Endothelial cell of umbilical vein (primary cell): Measurements from ENCODE around the gene KLHL17. TPM values are rescaled to one million over a fixed set of nuclear protein-coding genes. Genes with fewer than 3 reads are reported as not detected.

Source experiments
- BruUV-seq: library from RNA; stranded (reverse); fragments of 400-500 nt; replicated peaks from 2 replicates; lab custom pipeline; 2021; lab: Mats Ljungman, UMichigan
- CTCF ChIA-PET: fragments of 300-600, 350-600 bp; sonication (Branson Sonifier 250); formaldehyde crosslinking; loops from one replicate; lab custom pipeline; 2021; ENCODE audit warnings: antibody characterized with exemption, inconsistent platforms; lab: Charles Lee
- POLR2A ChIA-PET: fragments of 300-600, 350-600 bp; sonication (Branson Sonifier 250); formaldehyde crosslinking; loops from one replicate; lab custom pipeline; 2021; ENCODE audit warnings: antibody characterized with exemption, inconsistent platforms; lab: Charles Lee
- DNase-seq: peaks from one replicate; pipeline ENCODE4 v3.0.0-alpha.2; 2011; ENCODE audit warnings: low read depth, low spot score
- FAIRE-seq: peaks from 2 replicates; lab custom pipeline; 2011; peaks lifted over from hg19 to GRCh38; lab: Jason Lieb, UNC
- H2AFZ ChIP-seq: 2 replicates; pipeline ENCODE4 v1.6.0; 2012; ENCODE audit warnings: low read depth, low read length, control low read depth, inconsistent platforms
- H3K27ac ChIP-seq: 2 replicates; pipeline ENCODE4 v1.5.1; 2011; ENCODE audit warnings: low read depth, mild to moderate bottlenecking, control low read depth, low read length, moderate library complexity; ENCODE audit not compliant: insufficient read depth
- H3K27me3 ChIP-seq, 2 experiments: 2 replicates each; pipeline versions ENCODE4 v1.6.0 to v1.6.1; 2011; ENCODE audit warnings: low read length in 2 of 2, mixed read lengths in 1 of 2; ENCODE audit not compliant: control insufficient read depth in 2 of 2, insufficient read depth in 2 of 2
- H3K36me3 ChIP-seq, 2 experiments: 2 replicates in 1 of 2; 3 replicates in 1 of 2; pipeline ENCODE4 v1.5.1; 2011; ENCODE audit warnings: low read length in 2 of 2, mild to moderate bottlenecking in 1 of 2, moderate library complexity in 1 of 2; ENCODE audit not compliant: control insufficient read depth in 2 of 2, insufficient read depth in 2 of 2; ENCODE audit errors: extremely low read depth in 1 of 2
- H3K4me1 ChIP-seq: 3 replicates; pipeline ENCODE4 v1.5.1; 2011; ENCODE audit warnings: mild to moderate bottlenecking, low read length; ENCODE audit not compliant: control insufficient read depth, insufficient read depth; ENCODE audit errors: extremely low read depth
- H3K4me2 ChIP-seq: 2 replicates; pipeline ENCODE4 v1.6.1; 2011; ENCODE audit warnings: low read length, control low read depth, mixed read lengths; ENCODE audit not compliant: insufficient read depth
- H3K4me3 ChIP-seq, 3 experiments: fragments of 200-600 bp in 1 of 3; sonication (generic), shearing (Covaris generic) in 1 of 3; replicated peaks in 1 of 3; 2 replicates each; pipeline ENCODE4 v1.5.1; 2011 to 2016; ENCODE audit warnings: control low read depth in 3 of 3, low read length in 3 of 3, mild to moderate bottlenecking in 2 of 3, inconsistent platforms in 1 of 3, low read depth in 1 of 3, moderate library complexity in 1 of 3; ENCODE audit not compliant: insufficient read depth in 1 of 3
- H3K79me2 ChIP-seq: 2 replicates; pipeline ENCODE4 v1.6.0; 2012; ENCODE audit warnings: low read length, inconsistent platforms; ENCODE audit not compliant: control insufficient read depth, insufficient read depth
- H3K9ac ChIP-seq: replicated peaks from 2 replicates; pipeline ENCODE3; 2011; ENCODE audit warnings: low read length, control low read depth; ENCODE audit not compliant: insufficient read depth; ENCODE audit errors: extremely low read depth
- H3K9me1 ChIP-seq: replicated peaks from 3 replicates; pipeline ENCODE4 v1.6.0; 2011; ENCODE audit warnings: mild to moderate bottlenecking, low read length; ENCODE audit not compliant: control insufficient read depth, insufficient read depth; ENCODE audit errors: extremely low read depth
- H3K9me3 ChIP-seq: replicated peaks from 2 replicates; pipeline ENCODE4 v1.5.1; 2012; ENCODE audit warnings: low read length, inconsistent platforms; ENCODE audit not compliant: control insufficient read depth, insufficient read depth
- H4K20me1 ChIP-seq: replicated peaks from 2 replicates; pipeline ENCODE3; 2011; ENCODE audit warnings: mild to moderate bottlenecking, low read length; ENCODE audit not compliant: control insufficient read depth, insufficient read depth; ENCODE audit errors: extremely low read depth
- EZH2 ChIP-seq: IDR thresholded peaks from 2 replicates; pipeline ENCODE4 v1.6.1; 2012; ENCODE audit warnings: borderline replicate concordance, low read depth, mild to moderate bottlenecking, moderate library complexity, low read length, inconsistent platforms; ENCODE audit not compliant: severe bottlenecking
- FOS ChIP-seq: IDR thresholded peaks from 2 replicates; pipeline ENCODE4 v1.6.1; 2011; ENCODE audit warnings: mild to moderate bottlenecking, low read length, moderate library complexity, borderline replicate concordance; ENCODE audit not compliant: insufficient read depth
- GATA2 ChIP-seq: IDR thresholded peaks from 2 replicates; pipeline ENCODE4 v1.7.0; 2011; ENCODE audit warnings: low read depth, mild to moderate bottlenecking, moderate library complexity, mixed read lengths, low read length; ENCODE audit not compliant: insufficient read length, insufficient read depth
- JUN ChIP-seq: IDR thresholded peaks from 2 replicates; pipeline ENCODE4 v1.6.1; 2011; ENCODE audit warnings: borderline replicate concordance, low read depth; ENCODE audit not compliant: insufficient read length, insufficient read depth
- MYC ChIP-seq: IDR thresholded peaks from one replicate; pipeline ENCODE4 v1.6.1; 2011; ENCODE audit warnings: mild to moderate bottlenecking, low read depth, low read length
- POLR2A ChIP-seq: IDR thresholded peaks from 2 replicates; pipeline ENCODE4 v1.6.1; 2012; ENCODE audit warnings: low read depth, mild to moderate bottlenecking, control low read depth, low read length
- POLR2AphosphoS5 ChIP-seq: IDR thresholded peaks from 2 replicates; pipeline ENCODE4 v1.6.1; 2012; ENCODE audit warnings: low read depth, mild to moderate bottlenecking, control low read depth, low read length, moderate library complexity; ENCODE audit not compliant: insufficient read depth
- dilution Hi-C: fragments of 300-500 bp; cut with MboI; formaldehyde crosslinking; loops from one replicate; pipeline ENCODE4 v1.15.0; 2019; ENCODE audit warnings: low sequenced_read_pairs; ENCODE audit not compliant: extremely low pct_ligation_motif_present
- intact Hi-C: fragments of 100-400 bp; cut with micrococcal nuclease; formaldehyde crosslinking; loops from one replicate; pipeline ENCODE4 v1.10.0; 2022
- polyA plus RNA-seq, 4 experiments: library from polyadenylated mRNA; depleted of rRNA in 3 of 4; stranded (reverse) in 3 of 4; unstranded in 1 of 4; fragments of >200 nt; gene quantifications; 2 replicates each; pipeline versions ENCODE4 v1.2.1 to v1.2.3, GENCODE V29; 2011 to 2012; ENCODE audit warnings: missing spikeins in 1 of 4
- total RNA-seq: library from RNA; stranded (reverse); gene quantifications from 2 replicates; pipeline ENCODE4 v1.2.3, GENCODE V29; 2021
- TF ChIP-seq, protein P1 (sequence below), 2 donors: IDR thresholded peaks; 1 replicate in 1 of 2; 2 replicates in 1 of 2; pipeline ENCODE4 v1.5.1; 2011; ENCODE audit warnings: low read length in 2 of 2, mild to moderate bottlenecking in 2 of 2, moderate library complexity in 2 of 2, control low read depth in 1 of 2, inconsistent platforms in 1 of 2, low read depth in 1 of 2; ENCODE audit not compliant: insufficient read depth in 1 of 2; ENCODE audit errors: extremely low read depth in 1 of 2
- TF ChIP-seq, protein P2 (sequence below): IDR thresholded peaks from 2 replicates; pipeline ENCODE4 v1.6.1; 2011; ENCODE audit not compliant: insufficient read depth, insufficient read length

Gene KLHL17
- total and polyA plus RNA-seq, 2 donors (not counting 3 experiments of a cell fraction or from before 2014, with no cell fraction given) = 27.0 to 30.1 TPM

DNA sequence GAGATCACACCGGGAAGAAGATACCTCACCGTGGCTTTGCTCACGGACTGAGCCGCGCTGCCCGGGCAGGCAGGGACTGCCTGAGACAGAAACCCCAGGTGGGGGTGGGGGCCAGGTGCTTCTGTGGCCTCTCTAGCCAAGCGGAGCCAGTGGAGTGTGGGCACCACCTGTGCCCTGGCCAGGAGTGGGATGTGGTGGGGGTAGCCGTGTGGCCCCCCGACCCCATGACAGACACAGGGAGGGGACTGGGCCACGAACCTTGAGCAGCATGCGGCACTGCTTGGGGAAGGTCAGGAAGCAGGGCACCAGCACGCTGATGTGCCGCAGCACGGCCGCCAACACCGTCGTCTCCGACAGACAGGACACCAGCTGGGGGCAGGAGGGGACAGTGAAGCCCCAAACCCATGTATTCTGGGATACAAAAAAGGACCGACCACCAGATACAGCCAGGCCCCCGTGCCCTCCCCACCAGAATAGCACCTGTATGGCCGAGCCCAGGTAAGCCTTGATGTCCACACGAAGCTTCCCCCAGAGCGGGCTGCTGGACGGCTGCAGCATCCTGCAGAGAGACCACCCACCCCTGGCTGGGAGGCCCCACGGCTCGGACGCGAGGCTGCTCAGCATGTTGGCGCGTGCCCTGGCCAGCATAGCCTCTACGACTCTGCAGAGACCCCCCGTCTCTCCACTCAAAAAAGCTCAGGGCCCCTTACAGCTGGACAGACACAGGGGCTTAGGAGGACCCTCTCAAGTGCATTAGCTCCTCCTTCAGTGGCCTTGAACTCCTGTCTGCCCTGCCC, 6.7 kb upstream of the KLHL17 start:
- DNase-seq (no peak), FAIRE-seq (no peak)
- Histone ChIP-seq H3K4me1 (peaks cover 5% of the 10 kb centered on the region), H3K9ac (no peak overlapping the region), H3K9me1 (no peaks in the 10 kb centered on the region), H3K4me2 (no peak overlapping the region), H2AFZ (no peak overlapping the region), H3K36me3 (peaks cover 0 to 64% of the 10 kb centered on the region in 2 experiments), H3K4me3 (no peak overlapping the region), H3K79me2 (peaks cover 15% of the 10 kb centered on the region), H3K9me3 (no peaks in the 10 kb centered on the region), H3K27me3 (no peaks in the 10 kb centered on the region), H3K27ac (no peak overlapping the region), H4K20me1 (no peaks in the 10 kb centered on the region)
- TF ChIP-seq GATA2 (no peak), FOS (no peak), JUN (no peak), POLR2AphosphoS5 (no peak)
- POLR2A ChIA-PET = no interaction called here
- dilution Hi-C loops (no loop called here), intact Hi-C loops (no loop called here)
- no TSS peak for BruUV-seq
- CTCF ChIA-PET = no interaction called here

DNA sequence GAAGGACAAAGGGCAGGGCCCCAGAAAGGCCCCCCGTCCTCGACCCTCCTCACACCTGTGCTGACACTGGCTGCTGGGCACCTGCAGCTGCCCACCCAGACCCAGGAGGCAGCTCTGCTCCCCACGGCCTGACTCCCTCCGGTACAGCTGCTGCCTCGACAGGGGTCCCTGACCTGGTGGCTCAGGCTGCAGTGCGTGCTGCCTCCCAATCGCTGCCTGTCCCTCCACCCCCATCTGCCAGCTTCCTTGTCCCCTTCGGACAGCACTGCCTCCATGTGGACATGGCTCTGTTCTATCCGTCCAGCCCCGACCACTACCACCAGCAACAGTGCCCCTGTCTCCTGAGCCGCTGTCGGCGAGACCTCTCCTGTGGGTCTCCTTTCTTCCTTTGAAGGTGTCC, 5.5 kb upstream of the KLHL17 start:
- DNase-seq = no peak
- TF ChIP-seq JUN (no peak), MYC (no peak), FOS (no peak), POLR2A (no peak), POLR2AphosphoS5 (no peak), EZH2 (no peak), GATA2 (no peak)
- TF ChIP-seq, protein P1, sequence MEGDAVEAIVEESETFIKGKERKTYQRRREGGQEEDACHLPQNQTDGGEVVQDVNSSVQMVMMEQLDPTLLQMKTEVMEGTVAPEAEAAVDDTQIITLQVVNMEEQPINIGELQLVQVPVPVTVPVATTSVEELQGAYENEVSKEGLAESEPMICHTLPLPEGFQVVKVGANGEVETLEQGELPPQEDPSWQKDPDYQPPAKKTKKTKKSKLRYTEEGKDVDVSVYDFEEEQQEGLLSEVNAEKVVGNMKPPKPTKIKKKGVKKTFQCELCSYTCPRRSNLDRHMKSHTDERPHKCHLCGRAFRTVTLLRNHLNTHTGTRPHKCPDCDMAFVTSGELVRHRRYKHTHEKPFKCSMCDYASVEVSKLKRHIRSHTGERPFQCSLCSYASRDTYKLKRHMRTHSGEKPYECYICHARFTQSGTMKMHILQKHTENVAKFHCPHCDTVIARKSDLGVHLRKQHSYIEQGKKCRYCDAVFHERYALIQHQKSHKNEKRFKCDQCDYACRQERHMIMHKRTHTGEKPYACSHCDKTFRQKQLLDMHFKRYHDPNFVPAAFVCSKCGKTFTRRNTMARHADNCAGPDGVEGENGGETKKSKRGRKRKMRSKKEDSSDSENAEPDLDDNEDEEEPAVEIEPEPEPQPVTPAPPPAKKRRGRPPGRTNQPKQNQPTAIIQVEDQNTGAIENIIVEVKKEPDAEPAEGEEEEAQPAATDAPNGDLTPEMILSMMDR (IDR thresholded peaks at IDR 0.05; ENCODE audit: extremely low read depth in 1 of 2, insufficient read depth in 1 of 2, low read depth in 1 of 2, low read length in 2 of 2) = no peak
- TF ChIP-seq, protein P2, sequence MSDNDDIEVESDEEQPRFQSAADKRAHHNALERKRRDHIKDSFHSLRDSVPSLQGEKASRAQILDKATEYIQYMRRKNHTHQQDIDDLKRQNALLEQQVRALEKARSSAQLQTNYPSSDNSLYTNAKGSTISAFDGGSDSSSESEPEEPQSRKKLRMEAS = no peak
- intact Hi-C loops = loop anchor here (5.0 kb wide), 1 partner anchor 33 kb away; the partner anchor contains the start of gene SAMD11
- no peaks in the 10 kb centered on the region for H4K20me1 ChIP-seq
- H3K9me1 ChIP-seq = no peaks in the 10 kb centered on the region
- no peak overlapping the region for H3K4me2 ChIP-seq
- no TSS peak for BruUV-seq
- H3K27me3 ChIP-seq = no peaks in the 10 kb centered on the region
- H3K79me2 ChIP-seq = peaks cover 18% of the 10 kb centered on the region
- CTCF ChIA-PET = no interaction called here
- H3K4me3 ChIP-seq = no peak overlapping the region
- peaks cover 5% of the 10 kb centered on the region for H3K4me1 ChIP-seq
- H3K9ac ChIP-seq = no peak overlapping the region
- no peaks in the 10 kb centered on the region for H3K9me3 ChIP-seq
- H3K36me3 ChIP-seq = peaks cover 0 to 54% of the 10 kb centered on the region in 2 experiments
- POLR2A ChIA-PET = no interaction called here
- no peak for FAIRE-seq
- no peak overlapping the region for H2AFZ ChIP-seq
- dilution Hi-C loops = no loop called here
- H3K27ac ChIP-seq = no peak overlapping the region
